OCI-LY7 (cell line): ENCODE measurements around the gene ZBTB6. TPM values are rescaled to one million over a fixed set of nuclear protein-coding genes. Genes with fewer than 3 reads are reported as not detected.
"Not testable (repeated sequence)": the region's sequence is repeated elsewhere in the genome, so short reads cannot be mapped to it uniquely, and the experiment has no call there.

Experiments used
- BruUV-seq: library from RNA; stranded (reverse); fragments of 400-500 nt; replicated peaks from 2 replicates; lab custom pipeline; 2021; lab: Mats Ljungman, UMichigan
- CTCF ChIA-PET: fragments of 300-600 bp; sonication (Branson Sonifier 250); formaldehyde crosslinking; loops from one replicate; lab custom pipeline; 2022; ENCODE audit warnings: antibody characterized with exemption; ENCODE audit not compliant: unreplicated experiment; lab: Charles Lee
- POLR2A ChIA-PET: fragments of 300-600 bp; sonication (Branson Sonifier 250); formaldehyde crosslinking; loops from one replicate; lab custom pipeline; 2022; ENCODE audit warnings: antibody characterized with exemption; lab: Charles Lee
- DNase-seq: peaks from one replicate; pipeline ENCODE4 v3.0.0-alpha.2; 2015; ENCODE audit warnings: low spot score
- H2AFZ ChIP-seq: fragments of 200-600 bp; sonication (generic), shearing (Covaris generic); 2 replicates; pipeline ENCODE4 v1.6.1; 2014; ENCODE audit warnings: mild to moderate bottlenecking, antibody characterized with exemption, low read length, moderate library complexity
- H3K27ac ChIP-seq: fragments of 200-600 bp; sonication (generic); 2 replicates; pipeline ENCODE4 v1.5.1; 2014; ENCODE audit warnings: mixed run types, low read depth, mild to moderate bottlenecking, moderate library complexity, low read length, inconsistent platforms; ENCODE audit not compliant: poor library complexity, severe bottlenecking
- H3K36me3 ChIP-seq: fragments of 200-600 bp; sonication (generic); 2 replicates; pipeline ENCODE4 v1.6.1; 2014; ENCODE audit warnings: mild to moderate bottlenecking, antibody characterized with exemption, low read length, moderate library complexity, mixed read lengths; ENCODE audit not compliant: insufficient read depth
- H3K4me1 ChIP-seq: fragments of 200-600 bp; sonication (generic); 2 replicates; pipeline ENCODE4 v1.5.1; 2014; ENCODE audit warnings: mild to moderate bottlenecking, low read length; ENCODE audit not compliant: insufficient read depth, poor library complexity, severe bottlenecking
- H3K4me2 ChIP-seq: fragments of 200-600 bp; sonication (generic); 2 replicates; pipeline ENCODE4 v1.6.1; 2014; ENCODE audit warnings: mild to moderate bottlenecking, low read length
- H3K4me3 ChIP-seq: fragments of 200-600 bp; sonication (generic); 2 replicates; pipeline ENCODE4 v1.5.1; 2014; ENCODE audit warnings: mild to moderate bottlenecking, low read depth, low read length; ENCODE audit not compliant: poor library complexity, severe bottlenecking
- H3K79me2 ChIP-seq: fragments of 200-600 bp; sonication (generic); 2 replicates; pipeline ENCODE4 v1.6.1; 2016; ENCODE audit warnings: low read depth, mild to moderate bottlenecking, low read length, moderate library complexity, mixed read lengths; ENCODE audit not compliant: insufficient read depth
- H3K9me2 ChIP-seq: fragments of 200-600 bp; sonication (generic); 2 replicates; pipeline ENCODE4 v1.6.1; 2016; ENCODE audit warnings: mild to moderate bottlenecking, low read length, mixed read lengths; ENCODE audit not compliant: insufficient read depth
- H3K9me3 ChIP-seq: fragments of 200-600 bp; sonication (generic); 2 replicates; pipeline ENCODE4 v1.6.1; 2014; ENCODE audit warnings: mild to moderate bottlenecking, mixed run types, low read length, mixed read lengths
- H4K20me1 ChIP-seq: fragments of 200-600 bp; sonication (generic); 2 replicates; pipeline ENCODE4 v1.6.1; 2014; ENCODE audit warnings: mild to moderate bottlenecking, antibody characterized with exemption, low read length, moderate library complexity, mixed read lengths; ENCODE audit not compliant: insufficient read depth
- CTCF ChIP-seq: fragments of 200-600 bp; sonication (generic); conservative IDR thresholded peaks from 2 replicates; pipeline ENCODE4 v1.5.1; 2014; ENCODE audit warnings: mild to moderate bottlenecking, antibody characterized with exemption, low read length, moderate library complexity, mixed read lengths
- EZH2phosphoT487 ChIP-seq: fragments of 200-600 bp; sonication (generic); IDR thresholded peaks from 2 replicates; pipeline ENCODE4 v1.6.1; 2018; ENCODE audit warnings: low read depth, borderline replicate concordance, mild to moderate bottlenecking, mixed run types, antibody characterized with exemption, low read length, moderate library complexity, mixed read lengths
- intact Hi-C: fragments of 100-400 bp; cut with micrococcal nuclease; formaldehyde crosslinking; loops from one replicate; pipeline ENCODE4 v1.10.0; 2022; ENCODE audit not compliant: unreplicated experiment
- total RNA-seq, 2 experiments: library from RNA; depleted of rRNA in 1 of 2; stranded (reverse); fragments of >200 nt in 1 of 2; shearing (Covaris generic) in 1 of 2; gene quantifications; 2 replicates each; pipeline ENCODE4 v1.2.3, GENCODE V29; 2014 to 2022

The ZBTB6 gene
- total RNA-seq, 2 experiments from 2014 or later, result 8.1 to 9.4 TPM

DNA sequence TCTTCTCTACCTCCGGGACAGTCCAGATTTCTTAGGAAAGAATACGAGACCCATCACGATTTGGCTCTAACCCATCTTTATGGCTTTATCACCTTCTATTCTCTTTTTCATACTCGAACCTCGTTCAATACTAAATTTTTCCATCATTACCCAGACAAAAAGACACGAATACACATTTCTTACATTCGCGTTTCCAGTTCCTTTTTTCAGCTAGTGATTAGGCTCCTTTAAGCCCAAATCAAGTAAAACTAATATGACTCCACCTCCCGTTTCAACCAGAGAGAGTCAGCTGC, 506 bp downstream of the ZBTB6 start:
- TF ChIP-seq CTCF (peak; percentile 53; the same call in 1 of the 2 replicates), EZH2phosphoT487 (no peak)
- Histone ChIP-seq H2AFZ (peak overlapping the region; percentile 45; the same call in 1 of the 2 replicates), H3K79me2 (peaks cover 45% of the 10 kb centered on the region), H3K27ac (peak overlapping the region; percentile 88), H3K4me3 (peak overlapping the region; percentile 76), H3K4me1 (peaks cover 24% of the 10 kb centered on the region), H3K4me2 (peak overlapping the region; percentile 83), H4K20me1 (no peaks in the 10 kb centered on the region), H3K36me3 (peaks cover 39% of the 10 kb centered on the region), H3K9me2 (no peaks in the 10 kb centered on the region), H3K9me3 (no peaks in the 10 kb centered on the region)
- DNase-seq, result no peak
- POLR2A ChIA-PET, result interaction anchor here (0.5 to 4.1 kb wide), 16 partner anchors 7 to 795 kb away, joined by 3 to 29 read pairs (median 5); partner anchors contain the start of genes MRRF, RABGAP1, RBM18 and RC3H2
- intact Hi-C loops, result no loop called here
- no TSS peak for BruUV-seq
- CTCF ChIA-PET, result no interaction called here

- peaks cover 37% of the 10 kb centered on the region for H3K36me3 ChIP-seq
- H3K27ac ChIP-seq, H3K4me3 ChIP-seq, H2AFZ ChIP-seq, BruUV-seq, H3K9me3 ChIP-seq, H3K4me2 ChIP-seq, DNase-seq, CTCF ChIA-PET, H3K9me2 ChIP-seq: not testable (repeated sequence)
- intact Hi-C loops, result loop anchor here (10.0 kb wide), 1 partner anchor 439 kb away; no protein-coding TSS in a partner anchor
- POLR2A ChIA-PET, result interaction anchor here (1.1 to 4.5 kb wide), 4 partner anchors 9 to 78 kb away, joined by 4 to 29 read pairs (median 6); partner anchors contain the start of genes PDCL and ZBTB26
- peaks cover 33% of the 10 kb centered on the region for H3K4me1 ChIP-seq
- peaks cover 11% of the 10 kb centered on the region; the same call in 1 of the 2 replicates for H4K20me1 ChIP-seq
- H3K79me2 ChIP-seq, result peaks cover 67% of the 10 kb centered on the region
Observed at GRCh38 chr9:122906122-122906521, 7.0 kb downstream of the ZBTB6 start.

DNA sequence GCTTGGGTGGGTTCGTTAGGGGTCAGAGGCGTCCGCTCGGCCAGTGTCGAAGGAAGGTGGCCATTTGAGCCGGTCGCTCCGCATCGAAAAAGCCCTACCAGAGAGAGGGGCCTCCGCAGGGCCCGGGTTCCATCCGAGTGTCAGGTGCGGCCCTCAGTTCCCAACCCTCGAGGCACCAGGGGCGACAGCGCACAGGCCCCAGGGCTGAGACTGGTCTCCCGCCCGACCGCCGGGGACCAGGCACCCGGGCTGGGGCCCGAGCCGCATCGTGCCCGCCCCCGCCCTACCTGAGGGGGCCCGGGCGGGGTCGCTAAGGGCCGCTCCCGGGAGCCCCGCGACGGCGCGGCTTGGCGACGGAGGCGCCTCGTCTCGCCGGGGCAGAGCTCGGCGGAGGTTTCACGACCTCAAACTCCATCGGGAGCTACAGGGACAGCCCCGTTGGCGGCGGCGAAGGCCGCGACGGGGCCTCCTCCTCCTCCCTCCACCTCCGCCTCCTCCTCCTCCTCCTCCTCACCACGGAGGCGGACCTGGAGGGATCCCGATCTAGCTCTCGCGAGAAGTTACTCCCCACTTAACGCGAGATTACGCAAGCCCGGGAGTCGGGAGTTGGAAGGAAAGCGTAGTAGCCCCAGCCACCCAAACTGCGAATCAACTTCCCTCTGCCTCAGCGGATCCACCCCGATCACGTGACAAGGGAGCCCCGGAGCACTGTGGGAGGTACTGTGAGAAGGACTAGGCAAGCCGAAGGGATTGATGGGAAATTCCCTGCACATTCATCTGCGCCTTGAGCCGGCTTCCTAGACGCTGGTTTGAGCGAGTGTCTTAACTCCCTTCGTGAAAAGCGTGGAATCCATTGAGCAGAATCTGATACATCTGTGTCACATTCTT, 8.1 kb downstream of the ZBTB6 start, which contains the start of gene RC3H2:
TSS of gene RC3H2 (minus strand) at position 537 of the 888 bp plus-strand sequence. CDS start 7,850 bp downstream, outside the sequence.
- ChIA-PET CTCF (no interaction called here), POLR2A (interaction anchor here (0.6 to 4.5 kb wide), 11 partner anchors 8 to 1641 kb away, joined by 3 to 30 read pairs (median 5); partner anchors contain the start of genes PDCL, RABGAP1, ZBTB26 and ZBTB6)
- H3K4me3 ChIP-seq, result peak within 1 kb of the TSS; percentile 82
- H3K9me3 ChIP-seq, result no peaks in the 10 kb centered on the region
- peaks cover 35% of the 10 kb centered on the region for H3K4me1 ChIP-seq
- no TSS peak for BruUV-seq
- DNase-seq, result peak; percentile 100
- intact Hi-C loops, result loop anchor here (1.0 to 10.0 kb wide), 4 partner anchors 36 to 440 kb away; partner anchors contain the start of gene RABGAP1
- peak within 1 kb of the TSS; percentile 75 for H3K27ac ChIP-seq
- no peaks in the 10 kb centered on the region for H3K9me2 ChIP-seq
- H3K36me3 ChIP-seq, result peaks cover 26% of the 10 kb centered on the region; the same call in 1 of the 2 replicates
- H2AFZ ChIP-seq, result peak within 1 kb of the TSS; percentile 92
- peaks cover 67% of the 10 kb centered on the region for H3K79me2 ChIP-seq
- H4K20me1 ChIP-seq, result peaks cover 11% of the 10 kb centered on the region; the same call in 1 of the 2 replicates
- peak within 1 kb of the TSS; percentile 92 for H3K4me2 ChIP-seq
- no peak for TF ChIP-seq EZH2phosphoT487
